Fibroblast of peridontal ligament (primary cell): ENCODE measurements around the gene LEKR1.
"Not testable (repeated sequence)": the region's sequence is repeated elsewhere in the genome, so short reads cannot be mapped to it uniquely, and the experiment has no call there.

Source experiments
- DNase-seq: peaks from one replicate; pipeline ENCODE4 v3.0.0-alpha.2; 2010; ENCODE audit errors: extremely low read depth

Gene LEKR1

DNA sequence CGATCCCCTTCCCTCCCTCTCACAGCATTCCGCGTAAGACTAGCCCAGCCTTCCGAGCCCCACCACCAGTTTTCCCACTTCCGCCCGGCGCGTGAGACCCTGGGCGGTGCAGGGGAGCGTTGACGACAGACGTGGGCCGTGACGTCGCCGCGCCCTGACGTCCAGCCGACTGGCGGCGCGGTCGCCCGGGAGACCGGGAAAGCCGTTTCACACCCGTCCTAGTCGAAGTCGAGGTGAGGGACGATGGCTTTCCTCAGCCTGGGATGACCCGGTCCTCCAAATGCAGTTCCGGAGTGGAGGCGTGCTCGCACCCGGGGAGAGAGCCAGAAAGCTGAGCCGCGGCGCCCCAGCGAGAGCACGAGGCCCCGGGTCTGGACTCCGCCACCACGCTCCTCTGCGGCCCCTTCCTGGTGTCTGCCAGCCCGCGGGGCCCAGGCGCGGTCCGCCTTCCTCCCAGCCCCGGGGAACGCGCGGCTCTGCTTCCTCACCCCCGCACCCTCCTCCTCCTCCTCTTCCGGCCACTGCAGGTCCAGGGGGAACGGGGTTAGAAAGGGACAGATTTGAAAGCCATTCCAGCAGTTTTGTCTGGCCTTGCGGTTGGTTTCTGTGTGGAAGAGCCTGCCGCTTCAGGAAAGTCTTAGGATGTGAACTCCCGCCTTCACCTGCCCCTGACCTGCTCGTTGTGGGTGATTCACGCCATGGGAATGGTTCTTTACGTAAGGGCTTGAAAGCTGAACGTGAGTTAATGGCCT lies at the start of gene LEKR1:
Gene LEKR1, plus strand, starts transcription at position 210 of the 752 bp plus-strand sequence. CDS start 2,977 bp downstream, outside the sequence.
- DNase-seq, result peak; percentile 91

DNA sequence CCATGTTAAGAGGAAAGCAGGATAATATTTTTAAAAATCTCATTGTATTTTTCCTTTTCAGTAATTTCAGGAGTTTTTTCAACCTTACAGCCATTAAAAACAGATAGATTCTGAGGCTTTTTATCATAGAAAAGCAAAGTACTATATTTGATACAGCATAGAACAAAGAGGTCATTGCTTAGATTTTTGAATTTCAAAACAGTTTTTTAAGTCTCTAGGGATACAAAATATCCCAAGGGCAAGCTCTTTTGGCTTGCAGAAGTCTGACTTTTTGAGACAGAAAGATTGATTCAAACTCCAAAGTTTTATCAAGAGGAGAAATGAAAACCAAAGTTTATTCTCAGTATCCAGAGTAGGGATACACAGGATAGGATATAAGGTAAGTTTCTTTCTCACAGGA lies 49.3 kb upstream of the LEKR1 start:
- DNase-seq, result no peak

DNA sequence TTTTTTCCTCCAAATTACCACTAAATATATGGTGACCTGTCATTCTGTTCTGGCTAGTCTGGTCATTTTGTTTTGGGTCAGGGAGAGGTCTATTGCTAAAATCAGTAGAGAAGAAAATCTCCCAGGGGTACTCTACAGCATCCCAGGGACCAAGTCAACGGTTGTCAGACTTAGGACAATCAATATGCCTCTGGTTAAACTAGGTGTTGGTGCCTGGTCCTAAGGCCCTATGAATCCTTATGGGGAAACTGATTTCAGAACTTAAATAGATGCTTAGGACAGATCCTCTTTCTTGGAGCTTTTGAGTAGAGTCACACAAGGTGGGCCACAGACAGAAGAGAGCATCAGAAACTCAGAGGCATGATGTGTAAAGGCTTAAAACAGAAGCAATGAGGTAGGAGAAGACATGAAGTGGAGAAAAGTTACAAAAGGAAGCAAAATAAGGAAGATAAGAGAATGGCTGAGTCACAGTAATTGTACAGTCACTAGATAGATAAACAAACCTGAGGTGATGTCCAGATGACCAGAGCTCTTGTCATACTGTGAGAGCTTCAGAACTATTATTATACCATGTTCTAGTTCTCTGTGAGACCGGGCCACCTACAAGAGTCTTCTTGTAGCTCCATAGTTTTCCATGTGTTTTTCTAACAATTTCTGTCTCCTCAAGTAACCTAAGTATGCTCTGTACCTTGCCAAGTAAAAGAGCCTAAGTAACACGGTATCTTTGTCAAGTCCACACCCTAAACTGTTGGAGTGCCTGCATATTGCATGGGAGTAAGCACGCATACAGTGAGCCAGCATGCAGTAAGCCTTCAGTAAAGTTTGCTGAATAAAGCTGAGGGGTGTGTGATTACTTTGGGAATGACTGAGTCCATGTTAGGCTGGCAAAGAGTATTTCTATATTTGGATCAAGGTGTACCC lies 44.6 kb upstream of the LEKR1 start:
- no peak for DNase-seq

DNA sequence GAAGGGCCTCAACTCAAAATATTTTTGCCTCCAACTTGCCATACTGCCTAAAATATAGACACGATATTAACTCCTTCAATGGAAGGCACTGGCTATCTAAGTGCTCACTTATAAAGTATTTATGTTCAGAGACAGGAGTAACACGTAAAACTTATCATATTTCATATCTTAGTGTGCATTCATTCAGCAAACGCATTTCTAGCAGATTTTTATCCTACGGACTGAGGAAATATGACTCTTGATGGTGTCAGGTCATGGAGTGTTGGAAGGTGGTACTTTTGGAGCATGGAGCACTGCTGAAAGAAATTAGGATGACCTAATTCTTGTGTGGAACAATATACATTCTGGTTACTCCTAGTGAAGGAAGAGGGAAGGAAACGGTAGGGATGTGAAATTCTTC lies 43.8 kb upstream of the LEKR1 start:
- no peak for DNase-seq

DNA sequence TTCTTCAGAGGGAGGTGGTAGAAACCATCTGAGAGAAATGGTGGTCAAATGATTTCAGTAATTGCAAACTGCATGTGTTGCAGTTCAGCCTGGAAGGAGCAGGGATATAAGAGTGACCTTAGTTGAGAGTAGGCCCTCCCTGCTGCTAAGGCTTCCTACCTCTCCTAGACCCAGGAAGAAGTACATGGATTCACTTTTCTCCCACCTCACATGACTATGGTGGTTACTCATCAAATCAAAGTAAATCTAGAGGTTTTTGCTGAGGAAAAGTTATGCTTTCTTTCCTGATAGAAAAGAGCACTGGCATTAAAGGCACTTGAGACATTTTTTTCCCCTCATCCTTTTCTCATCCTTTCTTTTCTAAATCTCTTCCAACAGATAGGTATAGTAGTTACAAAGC lies 43.2 kb upstream of the LEKR1 start:
- no peak for DNase-seq

DNA sequence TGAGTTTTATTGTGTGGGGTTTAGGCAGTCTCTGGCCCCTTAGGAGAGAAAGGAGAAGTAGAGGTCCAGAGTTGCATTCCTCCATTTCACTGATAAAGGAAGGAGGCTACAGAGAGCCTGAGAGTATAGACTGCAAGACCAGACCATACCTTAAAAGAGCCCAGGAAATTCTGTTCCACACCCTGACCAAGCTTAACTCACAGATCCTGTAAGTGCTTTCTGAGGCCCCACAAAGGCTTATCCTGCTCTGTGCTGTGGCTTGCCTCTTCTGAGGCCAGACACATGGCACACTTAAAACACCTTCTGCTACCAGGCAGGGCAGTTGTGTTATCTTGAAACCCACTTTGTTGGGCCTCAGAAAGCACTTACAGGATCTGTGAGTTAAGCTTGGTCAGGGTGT lies 39.2 kb upstream of the LEKR1 start:
- DNase-seq, result no peak

DNA sequence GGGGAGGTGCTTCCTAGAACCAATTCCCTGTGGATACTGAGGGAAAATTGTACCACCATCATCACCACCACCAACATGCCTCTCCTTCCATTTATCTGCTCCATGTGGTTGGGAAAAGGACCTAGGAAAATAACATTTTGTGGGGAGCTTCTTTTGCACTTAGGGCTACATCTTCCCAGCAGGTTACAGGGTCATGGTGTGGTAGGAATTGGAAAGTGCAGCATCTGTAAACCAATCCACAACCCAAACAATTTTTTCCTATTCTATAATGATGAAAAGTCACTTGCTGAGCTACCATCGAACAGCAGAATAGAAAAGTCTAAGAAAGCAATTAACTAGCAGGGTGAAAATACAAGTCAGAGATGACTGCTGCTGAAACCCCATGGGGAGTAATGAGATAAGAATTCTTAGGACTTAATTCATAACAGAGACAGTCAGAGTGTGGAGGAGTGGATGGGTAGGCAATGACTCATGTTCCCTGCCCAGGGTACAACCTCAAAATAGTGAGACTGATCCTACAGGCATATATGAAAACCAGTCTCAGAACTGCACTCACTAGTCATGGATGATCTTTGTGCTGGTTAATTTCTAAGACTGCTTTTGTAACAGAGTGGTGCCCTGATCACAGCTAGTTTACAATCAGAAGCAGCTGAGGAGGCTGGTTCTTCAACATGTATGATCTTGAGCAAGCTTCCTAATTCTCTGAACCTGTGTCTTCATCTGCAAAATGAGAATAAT lies 38.1 kb upstream of the LEKR1 start:
- DNase-seq, result peak; percentile 89

DNA sequence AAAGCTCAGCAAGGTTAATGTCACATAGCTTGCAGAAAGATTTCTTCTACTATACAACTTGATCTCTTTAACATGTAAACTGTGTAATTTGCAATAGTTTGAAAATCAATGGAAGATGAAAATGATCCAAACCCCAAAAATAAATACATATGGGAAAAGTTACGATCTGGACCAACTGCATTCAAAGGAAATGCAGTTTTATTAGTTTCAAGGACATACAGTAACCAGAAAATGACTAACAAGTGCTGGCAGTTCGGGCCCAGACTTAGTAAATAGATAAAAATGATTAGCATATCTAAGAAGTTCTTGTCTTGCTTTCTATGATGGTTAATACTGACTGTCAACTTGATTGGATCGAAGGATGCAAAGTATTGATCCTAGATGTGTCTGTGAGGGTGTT lies 37.3 kb upstream of the LEKR1 start:
- peak; percentile 73 for DNase-seq

DNA sequence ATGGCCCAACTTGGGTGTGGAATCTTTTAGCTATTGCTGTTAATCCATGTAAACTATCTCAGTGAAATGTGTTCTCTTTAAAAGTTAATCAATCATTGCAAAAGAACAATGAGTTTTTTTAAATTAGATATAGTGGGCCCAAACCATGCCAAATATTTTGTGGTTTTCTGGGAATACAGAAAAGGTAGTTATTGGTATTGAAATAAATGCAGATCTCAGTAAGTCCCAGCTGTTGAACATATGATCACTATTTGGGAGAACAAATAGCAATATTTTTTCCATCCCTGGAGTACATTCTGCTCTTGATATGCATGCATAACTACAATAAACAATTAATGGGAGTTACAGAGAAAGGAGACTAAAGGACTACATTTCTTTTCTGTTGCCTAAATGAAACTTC lies 36.0 kb upstream of the LEKR1 start:
- DNase-seq, result peak; percentile 29

DNA sequence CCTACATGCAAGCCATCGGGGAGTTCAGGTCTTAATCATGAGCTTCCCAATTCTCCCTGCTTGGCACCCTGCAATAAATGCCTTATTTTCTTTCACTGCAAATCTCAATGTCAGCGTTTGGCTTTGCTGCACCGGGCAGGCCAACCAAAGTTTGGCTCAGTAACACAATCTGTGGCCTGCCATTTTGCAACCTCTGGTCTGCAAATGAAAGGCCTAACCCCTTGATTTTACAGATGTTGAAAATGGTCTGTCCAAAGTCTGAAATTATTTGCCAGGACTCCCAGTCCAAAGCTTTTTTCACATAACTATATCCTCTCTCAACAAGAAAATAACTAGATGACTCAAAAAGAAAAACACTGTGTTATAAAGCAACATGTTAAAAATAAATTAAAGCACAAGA lies 34.0 kb upstream of the LEKR1 start:
- DNase-seq, result peak; percentile 66

DNA sequence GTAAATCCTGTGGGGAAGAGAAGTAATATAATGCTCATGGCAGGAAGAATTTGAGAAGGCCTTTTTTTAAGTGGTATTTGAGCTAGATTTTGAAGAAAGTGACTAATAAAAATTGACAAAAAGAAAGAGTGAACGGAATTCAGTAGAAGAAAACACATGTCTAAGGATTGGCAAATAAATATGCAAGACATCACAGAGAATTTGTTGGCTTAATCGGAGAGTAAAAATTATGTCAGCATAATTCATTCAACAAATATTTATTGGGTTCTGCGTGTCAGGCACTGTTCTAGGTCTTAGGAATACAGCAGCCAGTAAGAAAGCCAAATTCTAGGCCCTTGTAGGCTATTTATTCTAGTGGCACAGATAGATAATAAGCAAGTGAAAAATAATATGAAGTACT lies 33.6 kb upstream of the LEKR1 start:
- no peak for DNase-seq

DNA sequence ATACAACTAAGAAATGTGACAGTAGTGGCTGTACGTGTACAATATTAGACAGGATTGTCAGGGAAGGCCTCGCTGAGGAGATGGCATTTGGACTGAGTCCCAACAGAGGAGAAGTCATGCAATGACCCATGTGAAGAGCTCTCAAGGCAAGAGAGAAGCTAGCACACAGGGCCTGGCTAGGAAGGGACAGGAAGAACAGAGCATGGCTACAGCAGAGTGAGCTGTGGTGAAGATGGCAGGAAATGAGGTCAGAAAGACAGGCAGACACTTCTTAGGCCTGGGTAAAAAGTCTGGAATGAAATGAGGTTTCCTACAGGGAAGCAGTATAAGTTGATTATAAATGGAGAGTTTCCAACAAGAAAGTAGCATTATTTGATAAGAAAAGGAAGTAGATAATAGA lies 33.2 kb upstream of the LEKR1 start:
- no peak for DNase-seq

DNA sequence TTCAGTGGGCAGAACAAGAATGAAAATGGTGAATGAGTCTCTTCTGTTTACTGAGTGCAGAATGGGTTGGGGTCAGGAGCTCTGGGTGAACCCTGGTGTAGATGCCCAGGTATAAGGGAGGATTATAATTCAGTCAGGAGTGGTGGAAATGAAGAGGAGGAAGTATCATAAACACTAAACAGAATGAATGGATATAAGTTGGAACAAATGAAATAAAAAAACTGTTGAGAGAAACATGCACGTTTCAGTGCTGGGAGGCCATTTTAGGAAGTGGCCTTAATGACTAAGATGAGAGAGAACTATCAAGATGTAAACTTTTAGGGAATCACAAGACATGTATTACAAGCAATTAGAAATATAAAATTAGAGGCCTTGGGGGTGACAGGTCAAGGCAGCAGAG lies 32.8 kb upstream of the LEKR1 start:
- no peak for DNase-seq

DNA sequence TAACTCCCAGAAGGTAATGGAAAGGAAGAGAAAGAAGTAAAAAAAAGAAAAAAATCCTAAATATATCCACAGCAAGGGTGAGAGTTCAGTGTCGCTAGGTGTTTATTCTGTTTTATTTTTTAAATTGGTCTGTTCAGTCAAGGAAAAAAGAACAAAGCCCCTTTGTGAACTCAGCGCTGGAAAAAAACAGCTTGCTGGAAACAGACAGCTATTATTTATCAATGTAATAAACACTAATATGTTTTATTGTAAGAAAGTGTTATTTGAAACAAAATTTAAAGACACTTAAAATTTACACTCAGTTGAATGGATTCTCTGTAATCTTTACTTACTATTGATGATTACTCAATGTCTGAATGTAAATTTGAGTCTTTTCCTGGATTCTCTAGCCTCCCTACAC lies 32.3 kb upstream of the LEKR1 start:
- no peak for DNase-seq

DNA sequence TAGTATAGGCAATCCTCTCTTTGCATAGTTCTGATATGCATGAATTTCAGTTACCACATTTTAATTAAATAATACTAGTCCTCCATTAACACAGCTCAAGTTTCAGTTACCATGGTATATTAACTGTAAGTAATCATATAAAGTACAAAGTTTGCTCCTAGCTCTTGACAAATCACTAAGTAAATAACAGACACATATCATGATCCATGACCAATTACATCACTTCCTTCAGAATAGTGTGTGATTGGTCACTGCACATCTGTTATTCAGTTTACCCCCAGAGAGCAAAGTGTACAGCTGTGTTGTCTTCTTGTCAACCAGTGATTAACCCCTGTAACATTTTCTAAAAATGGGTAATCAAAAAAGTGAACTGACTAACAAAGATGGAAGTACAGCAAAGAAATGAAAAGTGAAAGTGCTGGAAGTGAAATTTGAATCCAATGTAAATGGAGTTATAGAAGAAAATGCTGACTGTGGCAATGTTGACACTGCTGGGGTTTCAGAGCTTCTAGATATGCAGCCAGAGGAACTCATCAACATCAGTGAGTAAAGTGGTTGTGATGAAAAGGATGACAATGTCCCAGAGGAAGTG lies 30.2 kb upstream of the LEKR1 start:
- peak; percentile 60 for DNase-seq

DNA sequence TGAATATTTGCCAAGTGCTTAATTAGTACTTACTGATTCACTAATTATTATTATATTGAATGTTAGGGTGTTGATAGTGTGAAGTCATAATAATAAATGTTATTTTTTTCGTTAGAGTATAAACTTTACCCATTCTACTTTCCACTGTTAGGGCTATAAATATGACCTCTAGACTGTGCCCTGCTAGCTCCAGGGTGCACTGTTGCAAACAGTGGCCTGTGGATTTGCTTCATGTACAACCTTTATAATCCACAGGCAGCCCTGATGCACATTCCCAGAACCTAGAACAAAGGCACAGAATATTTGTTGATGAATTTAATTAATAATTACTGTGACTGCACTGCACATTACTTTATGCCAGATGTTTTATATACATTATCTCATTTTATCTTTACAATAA lies 28.8 kb upstream of the LEKR1 start:
- DNase-seq, result no peak

DNA sequence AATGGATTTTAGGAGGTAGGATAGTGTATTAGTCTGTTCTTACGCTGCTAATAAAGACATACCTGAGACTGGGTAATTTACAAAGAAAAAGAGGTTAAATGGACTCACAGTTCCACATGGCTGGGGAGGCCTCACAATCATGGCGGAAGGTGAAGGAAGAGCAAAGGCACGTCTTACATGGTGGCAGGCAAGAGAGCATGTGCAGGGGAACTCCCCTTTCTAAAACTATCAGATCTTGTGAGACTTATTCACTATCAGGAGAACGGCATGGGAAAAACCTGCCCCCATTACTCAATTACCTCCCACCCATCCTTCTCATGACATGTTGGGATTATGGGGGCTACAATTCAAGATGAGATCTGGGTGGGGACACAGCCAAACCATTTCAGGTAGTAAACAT lies 25.9 kb upstream of the LEKR1 start:
- DNase-seq, result not testable (repeated sequence)

DNA sequence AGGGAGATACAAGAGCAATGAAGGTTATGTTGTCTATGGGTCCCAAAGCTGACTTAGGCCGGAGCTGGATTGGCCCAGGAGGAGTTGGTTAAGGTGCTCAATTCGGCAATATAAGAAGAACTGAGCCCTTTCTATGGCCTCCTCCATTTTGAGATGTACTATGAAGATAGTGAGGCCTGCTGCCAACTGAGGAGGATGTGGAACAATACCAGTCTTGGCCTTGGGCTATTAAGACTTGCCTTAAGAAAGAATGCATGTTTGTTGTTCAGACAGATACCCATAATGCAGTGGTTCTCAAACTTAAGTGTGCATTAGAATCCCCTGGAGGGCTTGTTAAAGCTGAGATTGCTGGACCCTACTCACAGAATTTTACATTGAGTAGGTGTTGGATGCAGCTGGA lies 24.4 kb upstream of the LEKR1 start:
- DNase-seq, result no peak

DNA sequence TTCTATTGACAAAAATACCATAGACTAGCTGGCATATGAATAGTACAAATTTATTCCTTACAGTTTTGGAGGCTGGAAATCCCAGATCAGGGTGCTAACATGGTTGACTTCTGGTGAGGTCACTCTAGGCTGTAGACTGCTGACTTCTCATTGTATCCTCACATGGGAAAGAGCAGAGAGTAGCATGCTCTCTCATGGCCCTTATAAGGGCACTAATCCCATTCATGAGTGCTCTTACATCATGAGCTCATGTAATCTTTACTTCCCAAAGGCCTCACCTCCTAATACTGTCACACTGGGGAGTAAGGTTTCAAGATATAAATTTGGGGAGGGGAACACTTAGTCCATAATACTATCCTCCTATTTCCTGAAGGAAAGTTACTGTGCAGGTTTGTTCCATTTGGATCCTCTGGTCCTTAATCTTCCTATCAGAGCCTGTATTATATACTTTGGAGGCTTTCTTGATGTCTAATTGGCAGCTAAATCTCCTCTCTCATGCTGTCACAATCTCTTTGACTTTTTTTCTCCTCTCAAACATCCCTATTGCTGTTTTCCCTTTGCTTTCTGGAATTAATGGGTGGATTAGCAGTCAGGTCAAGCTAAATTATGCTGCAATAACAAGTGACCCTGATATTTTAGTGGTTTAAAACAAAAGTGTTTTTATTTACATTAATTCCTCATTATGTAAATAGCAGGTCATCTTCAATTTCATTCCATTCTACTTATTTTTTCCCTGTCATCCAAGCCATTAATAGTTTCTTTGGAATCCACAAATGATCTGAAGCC lies 23.1 kb upstream of the LEKR1 start:
- no peak for DNase-seq

DNA sequence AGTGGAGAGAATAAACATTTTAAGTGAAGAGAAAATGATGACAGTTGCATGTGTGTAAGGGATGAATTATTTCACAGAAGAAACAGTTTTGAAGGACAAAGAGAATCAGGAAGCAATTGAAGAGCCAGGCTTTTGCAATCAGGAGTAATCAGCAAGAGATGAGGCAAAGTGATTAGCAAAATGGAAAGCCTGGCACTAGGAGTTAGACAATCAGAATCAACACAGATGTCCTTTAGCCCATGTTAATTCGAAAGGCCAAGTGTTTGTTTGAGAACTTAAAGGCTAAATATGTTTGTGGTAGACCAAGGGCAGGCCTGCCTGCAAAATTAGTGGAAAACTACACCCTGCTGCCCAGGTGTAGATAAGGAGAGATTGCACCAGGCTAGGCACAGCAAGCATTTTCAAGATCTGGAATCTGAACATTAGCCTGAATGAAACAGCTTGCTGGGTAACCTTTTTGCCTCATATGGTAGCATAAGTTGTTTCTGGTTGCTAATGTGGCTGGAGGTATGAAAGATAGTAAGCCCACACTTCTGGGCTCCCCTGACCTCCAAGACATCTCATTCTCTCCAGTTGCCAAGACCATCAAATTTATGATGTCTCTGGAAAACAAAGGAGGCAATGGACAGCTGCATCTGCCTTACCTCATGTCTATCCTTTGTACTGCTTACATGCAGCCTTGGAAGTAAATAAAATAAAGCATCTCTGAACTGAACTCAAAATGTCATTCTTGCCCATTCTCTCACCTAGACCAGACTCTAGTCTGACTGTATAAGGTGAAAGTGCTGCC lies 22.0 kb upstream of the LEKR1 start:
- no peak for DNase-seq
